AML-193 (cell line): ENCODE results near the gene RPS6KC1.
"Not testable (repeated sequence)": the region's sequence is repeated elsewhere in the genome, so short reads cannot be mapped to it uniquely, and the experiment has no call there.

Source experiments
- DNase-seq, 2 experiments: peaks; one replicate each; lab custom pipeline; 2025; lab: John Stamatoyannopoulos, UW

RPS6KC1 gene

GRCh38 chr1:213110349-213111300 is 59.6 kb downstream of the RPS6KC1 start:
- DNase-seq: no peak

DNA sequence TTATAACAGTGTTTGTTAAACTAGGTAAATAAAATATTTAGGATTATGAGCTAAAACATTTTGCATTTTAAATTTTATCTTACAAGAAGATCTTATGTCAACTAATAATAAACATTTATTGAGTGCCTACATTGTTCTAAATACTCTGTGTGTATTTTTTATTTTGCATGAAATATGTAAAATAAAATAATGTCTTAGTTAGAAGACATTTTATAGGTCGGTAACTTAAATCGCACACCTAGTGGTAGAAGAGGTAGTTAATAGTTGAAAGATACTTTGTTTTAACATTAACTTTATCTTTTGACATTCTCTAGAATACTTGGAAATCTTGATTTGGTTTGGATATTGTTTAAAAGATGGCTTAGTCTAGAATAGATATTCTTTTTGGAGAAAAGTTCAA is 60.5 kb downstream of the RPS6KC1 start:
- DNase-seq: no peak

- not testable (repeated sequence) for DNase-seq
Measured at GRCh38 chr1:213112723-213113122, 61.7 kb downstream of the RPS6KC1 start.

- DNase-seq: not testable (repeated sequence)
Measured at GRCh38 chr1:213117699-213118180, 66.7 kb downstream of the RPS6KC1 start.

GRCh38 chr1:213119794-213120193 is 68.8 kb downstream of the RPS6KC1 start:
- no peak for DNase-seq

DNA sequence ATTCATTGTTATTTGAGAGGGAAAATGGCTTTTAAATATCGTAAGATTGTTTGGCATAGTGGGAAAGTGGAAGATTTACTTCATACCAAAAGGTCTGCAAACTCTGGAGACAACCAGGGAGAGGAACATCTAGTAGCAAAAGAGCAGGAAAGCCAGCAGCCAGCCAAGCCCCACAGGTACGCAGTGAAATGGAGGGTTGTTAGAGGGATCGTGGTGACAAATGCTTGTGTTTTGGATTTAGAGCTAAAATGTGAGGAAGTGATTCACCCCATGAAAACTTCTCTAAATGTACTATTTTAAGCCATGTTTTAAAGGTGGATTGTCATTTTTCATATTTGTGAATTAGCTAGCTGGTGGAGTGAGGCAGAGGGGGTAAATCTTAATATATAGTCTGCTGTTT is 69.3 kb downstream of the RPS6KC1 start:
- no peak for DNase-seq

DNA sequence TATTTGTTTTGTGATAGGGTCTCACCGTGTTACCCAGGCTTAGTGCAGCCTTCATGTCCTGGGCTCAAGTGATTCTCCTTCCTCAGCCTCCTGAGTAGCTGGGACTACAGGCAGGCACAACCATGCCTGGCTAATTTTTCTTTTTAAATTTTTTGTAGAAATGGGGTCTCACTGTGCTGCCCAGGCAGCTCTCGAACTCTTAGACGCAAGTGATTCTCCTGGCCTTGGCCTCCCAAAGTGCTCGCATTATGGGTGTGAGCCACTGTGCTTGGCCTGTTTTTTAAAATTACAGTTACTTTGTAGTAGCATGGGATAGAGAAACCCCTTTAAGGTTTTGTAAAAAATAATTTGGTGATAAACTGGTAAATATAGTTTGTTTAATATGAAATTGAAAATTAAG is 69.9 kb downstream of the RPS6KC1 start:
- no peak for DNase-seq

- DNase-seq: peak; percentile 61 to 64
Measured at GRCh38 chr1:213122514-213122929, 71.5 kb downstream of the RPS6KC1 start.

DNA sequence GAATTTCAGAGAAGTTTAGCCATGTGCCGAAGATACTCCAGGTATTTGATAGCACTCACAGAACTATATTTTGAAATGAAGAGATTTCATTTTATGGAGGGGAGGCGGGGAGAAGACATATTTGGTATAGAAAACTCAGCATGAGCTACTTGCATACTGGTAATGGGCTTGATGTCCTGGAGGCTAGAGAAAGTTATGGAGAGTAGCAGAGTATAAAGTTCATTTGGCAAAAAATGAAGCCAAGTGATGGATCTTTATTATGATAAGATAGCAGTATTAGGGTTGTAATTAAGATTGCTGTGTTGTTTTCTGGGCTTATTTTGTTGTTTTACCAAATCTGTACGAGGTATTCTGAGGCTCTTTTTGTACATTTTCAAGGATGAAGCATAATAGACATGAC is 72.0 kb downstream of the RPS6KC1 start:
- DNase-seq: no peak

GRCh38 chr1:213123536-213123935 is 72.5 kb downstream of the RPS6KC1 start:
- no peak for DNase-seq

DNA sequence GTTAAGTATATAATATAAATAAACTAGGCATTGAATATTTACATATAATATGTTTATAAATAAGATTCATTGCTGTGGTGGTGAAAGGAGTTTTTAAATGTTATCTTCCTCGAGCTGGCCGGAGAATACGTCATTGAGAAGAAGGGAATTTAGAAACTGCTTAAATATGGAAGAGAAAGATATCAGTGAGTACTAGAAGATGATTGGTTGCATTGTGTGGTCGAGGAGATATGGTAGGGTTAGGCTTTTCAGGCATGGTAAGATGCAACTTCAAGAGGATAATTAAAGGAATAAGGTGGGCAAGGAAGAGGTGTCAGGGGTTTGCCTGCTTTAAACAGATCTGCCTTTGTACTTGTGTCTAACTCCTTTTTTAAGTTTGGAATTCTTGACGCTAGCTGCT is 73.5 kb downstream of the RPS6KC1 start:
- no peak for DNase-seq

GRCh38 chr1:213125643-213126042 is 74.6 kb downstream of the RPS6KC1 start:
- DNase-seq: no peak

DNA sequence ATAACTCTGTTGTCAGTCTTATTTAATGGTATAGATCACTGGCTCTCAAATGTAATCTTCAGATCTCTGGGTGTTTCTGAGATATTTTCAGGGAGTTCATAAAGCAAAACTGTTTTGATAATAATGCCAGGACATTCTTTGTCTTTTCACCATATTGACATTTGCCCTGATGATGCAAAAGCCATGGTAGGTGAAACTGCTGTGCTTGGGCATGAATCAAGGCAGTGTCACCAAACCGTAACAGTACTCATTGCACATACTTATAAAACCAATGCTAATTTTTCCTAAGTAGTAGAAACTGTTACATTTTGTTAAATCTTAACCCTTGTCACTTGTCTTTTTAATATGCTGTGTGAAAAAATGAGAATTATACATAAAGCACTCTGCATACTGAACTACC is 76.0 kb downstream of the RPS6KC1 start:
- DNase-seq: no peak

DNA sequence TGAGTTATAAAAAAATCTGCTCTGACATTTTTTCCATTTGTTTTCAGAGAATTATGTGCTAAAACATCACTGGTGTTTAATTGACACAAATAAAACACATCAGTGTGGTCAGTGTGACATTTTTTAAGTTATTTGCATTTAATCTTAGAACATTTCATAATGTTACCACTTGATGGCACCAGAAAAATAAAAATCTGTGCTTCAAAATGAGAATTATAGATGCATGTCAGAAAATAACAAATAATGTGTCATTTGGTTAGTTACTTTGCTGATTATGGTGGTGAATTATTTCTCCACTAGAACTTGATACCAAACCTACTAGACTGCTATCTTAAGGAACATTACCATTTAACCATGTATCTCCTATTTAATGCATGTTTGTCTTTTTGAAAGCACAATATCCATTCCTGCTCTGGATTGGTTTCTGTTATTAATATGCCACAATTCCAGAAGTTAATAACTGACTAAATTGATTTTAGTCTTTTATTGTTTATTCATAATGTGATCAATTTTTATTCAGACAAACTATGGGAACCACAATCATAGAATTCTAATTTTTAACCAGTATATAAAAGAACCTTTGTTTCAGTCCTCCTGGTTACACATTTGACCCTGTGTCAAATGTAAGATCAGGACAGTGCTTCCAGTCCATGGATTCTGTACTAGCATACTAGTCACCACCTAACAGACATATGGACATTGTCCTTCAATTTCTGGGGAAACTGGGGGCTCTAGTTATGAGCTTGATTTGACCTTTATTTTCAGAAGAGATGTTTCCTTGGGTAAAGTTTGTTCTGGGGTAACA is 81.0 kb downstream of the RPS6KC1 start:
- no peak for DNase-seq

DNA sequence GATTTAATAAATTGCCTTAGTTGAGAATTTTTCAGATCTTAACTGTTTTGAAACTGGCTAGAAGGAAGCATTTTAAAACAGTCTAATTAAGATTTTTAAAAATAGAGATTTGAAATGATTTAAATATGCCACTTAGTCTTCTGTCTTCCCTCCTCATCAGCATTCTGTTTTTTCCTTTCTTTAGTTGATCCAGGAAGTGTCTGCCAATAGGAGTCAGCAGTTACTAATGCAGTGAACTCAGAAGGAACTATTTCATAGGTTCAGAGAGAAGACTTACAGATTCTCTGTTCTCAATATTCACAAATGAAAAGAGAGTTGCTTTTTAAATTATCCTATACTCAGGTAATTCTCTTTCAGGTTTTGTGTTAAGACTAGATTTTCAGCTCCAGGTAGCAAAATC is 84.5 kb downstream of the RPS6KC1 start:
- no peak for DNase-seq

GRCh38 chr1:213136190-213136917 is 85.3 kb downstream of the RPS6KC1 start:
- no peak for DNase-seq

DNA sequence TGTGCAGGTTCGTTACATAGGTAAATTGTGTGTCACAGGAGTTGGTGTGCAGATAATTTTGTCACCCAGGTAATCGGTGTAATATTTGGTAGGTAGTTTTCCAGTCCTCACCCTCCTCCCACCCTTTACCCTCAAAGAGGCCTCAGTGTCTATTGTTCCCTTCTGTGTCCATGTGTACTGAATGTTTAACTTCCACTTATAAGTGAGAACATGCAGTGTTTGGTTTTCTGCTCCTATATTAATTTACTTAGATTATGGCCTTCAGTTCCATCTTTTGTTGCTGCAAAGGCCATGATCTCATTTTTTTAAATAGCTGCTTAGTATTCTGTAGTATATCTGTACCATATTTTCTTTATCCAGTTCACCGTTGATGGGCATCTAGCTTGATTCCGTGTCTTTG is 87.3 kb downstream of the RPS6KC1 start:
- DNase-seq: no peak

DNA sequence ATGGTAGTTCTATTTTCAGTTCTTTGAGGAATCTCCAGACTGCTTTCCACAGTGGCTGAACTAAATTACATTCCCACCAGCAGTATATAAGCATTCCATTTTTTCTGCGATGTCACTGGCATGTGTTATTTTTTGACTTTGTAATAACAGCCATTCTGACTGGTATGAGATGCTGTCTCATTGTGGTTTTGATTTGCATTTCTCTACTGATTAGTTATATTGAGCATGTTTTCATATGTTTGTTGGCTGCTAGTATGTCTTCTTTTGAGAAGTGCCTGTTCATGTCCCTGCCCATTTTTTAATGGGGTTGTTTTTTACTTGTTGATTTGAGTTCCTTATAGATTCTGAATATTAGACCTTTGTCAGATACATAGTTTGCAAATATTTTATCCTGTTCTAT is 87.9 kb downstream of the RPS6KC1 start:
- DNase-seq: no peak

- DNase-seq: no peak
Measured at GRCh38 chr1:213148905-213149304, 97.9 kb downstream of the RPS6KC1 start.

- DNase-seq: not testable (repeated sequence)
Measured at GRCh38 chr1:213150090-213150489, 99.0 kb downstream of the RPS6KC1 start.

- peak; percentile 73 to 82 for DNase-seq
Measured at GRCh38 chr1:213154056-213154685, 103.1 kb downstream of the RPS6KC1 start.

DNA sequence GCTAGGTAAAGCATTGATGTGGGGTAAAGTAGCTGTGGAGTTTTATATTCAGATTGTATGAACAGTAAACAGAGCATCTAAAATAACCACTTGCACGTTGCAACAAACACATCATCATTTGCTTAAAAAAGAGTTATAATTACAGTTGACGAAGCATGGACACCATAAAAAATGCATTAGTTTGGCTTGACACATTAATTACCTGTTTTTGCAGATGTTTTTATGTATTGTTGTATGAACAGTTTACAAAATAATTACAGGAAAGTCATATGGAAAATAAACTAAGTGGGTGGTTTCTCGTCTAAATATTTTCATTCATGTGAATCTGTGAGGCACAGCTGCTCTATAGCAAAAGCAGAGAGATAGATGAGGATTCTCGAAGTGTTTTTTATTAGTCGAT is 108.3 kb downstream of the RPS6KC1 start:
- no peak for DNase-seq
